AG04449 (cell line): ENCODE measurements around the gene MROH9.

Source experiments
- CTCF ChIA-PET: fragments of 350-600 bp; formaldehyde crosslinking; extraction: SDS; loops from one replicate; lab custom pipeline; 2021; ENCODE audit warnings: antibody characterized with exemption; lab: Yijun Ruan, JAX
- POLR2A ChIA-PET: fragments of 400-600, 350-600 bp; formaldehyde crosslinking; extraction: SDS; loops from one replicate; lab custom pipeline; 2020; ENCODE audit warnings: antibody characterized with exemption, inconsistent platforms; lab: Yijun Ruan, JAX
- DNase-seq: peaks from one replicate; pipeline ENCODE4 v3.0.0-alpha.2; 2010; ENCODE audit warnings: low read depth, low spot score
- H3K4me3 ChIP-seq: 2 replicates; pipeline ENCODE4 v1.5.1; 2011; ENCODE audit warnings: low read depth, mild to moderate bottlenecking, control low read depth, low read length
- CTCF ChIP-seq: IDR thresholded peaks from one replicate; pipeline ENCODE4 v1.5.1; 2011; ENCODE audit warnings: mild to moderate bottlenecking, moderate library complexity, low read length, control low read depth, inconsistent platforms; ENCODE audit not compliant: insufficient read depth; ENCODE audit errors: missing control alignments

MROH9 gene

GRCh38 chr1:171110621-171111326 lies 175.4 kb downstream of the MROH9 start:
- no peak for DNase-seq
- POLR2A ChIA-PET, result no interaction called here
- no peak overlapping the region for H3K4me3 ChIP-seq
- TF ChIP-seq CTCF, result no peak
- CTCF ChIA-PET, result no interaction called here

- H3K4me3 ChIP-seq, result no peak overlapping the region
- ChIA-PET POLR2A (no interaction called here), CTCF (no interaction called here)
- TF ChIP-seq CTCF, result no peak
- DNase-seq, result no peak
These were observed 176.8 kb downstream of the MROH9 start for GRCh38 chr1:171112119-171112518.

- TF ChIP-seq CTCF, result no peak
- no peak overlapping the region for H3K4me3 ChIP-seq
- CTCF ChIA-PET, result interaction anchor here (0.6 kb wide), 1 partner anchor 907 kb away, joined by 3 read pairs; no protein-coding TSS in a partner anchor
- POLR2A ChIA-PET, result no interaction called here
- DNase-seq, result no peak
These were observed 178.0 kb downstream of the MROH9 start for GRCh38 chr1:171113382-171113781.
